Upper lobe of left lung (tissue), 4 donors: ENCODE measurements around the gene ABCD3.
"Not testable (repeated sequence)": the region's sequence is repeated elsewhere in the genome, so short reads cannot be mapped to it uniquely, and the experiment has no call there.

Experiments used
- EP300 ChIP-seq, 4 donors: sonication (generic); formaldehyde crosslinking; IDR thresholded peaks; one replicate each; pipeline ENCODE4 v1.5.1; 2017; ENCODE audit warnings: antibody characterized with exemption in 4 of 4, control low read depth in 2 of 4
- TF ChIP-seq, protein P1 (sequence below), 6 experiments: fragments of 450-650 bp in 4 of 6; fragments of 200-600 bp in 2 of 6; sonication (generic) in 2 of 6; IDR thresholded peaks; one replicate each; pipeline ENCODE4 v1.5.1; 2016 to 2019; ENCODE audit warnings: antibody characterized with exemption in 6 of 6

- TF ChIP-seq, protein P1, sequence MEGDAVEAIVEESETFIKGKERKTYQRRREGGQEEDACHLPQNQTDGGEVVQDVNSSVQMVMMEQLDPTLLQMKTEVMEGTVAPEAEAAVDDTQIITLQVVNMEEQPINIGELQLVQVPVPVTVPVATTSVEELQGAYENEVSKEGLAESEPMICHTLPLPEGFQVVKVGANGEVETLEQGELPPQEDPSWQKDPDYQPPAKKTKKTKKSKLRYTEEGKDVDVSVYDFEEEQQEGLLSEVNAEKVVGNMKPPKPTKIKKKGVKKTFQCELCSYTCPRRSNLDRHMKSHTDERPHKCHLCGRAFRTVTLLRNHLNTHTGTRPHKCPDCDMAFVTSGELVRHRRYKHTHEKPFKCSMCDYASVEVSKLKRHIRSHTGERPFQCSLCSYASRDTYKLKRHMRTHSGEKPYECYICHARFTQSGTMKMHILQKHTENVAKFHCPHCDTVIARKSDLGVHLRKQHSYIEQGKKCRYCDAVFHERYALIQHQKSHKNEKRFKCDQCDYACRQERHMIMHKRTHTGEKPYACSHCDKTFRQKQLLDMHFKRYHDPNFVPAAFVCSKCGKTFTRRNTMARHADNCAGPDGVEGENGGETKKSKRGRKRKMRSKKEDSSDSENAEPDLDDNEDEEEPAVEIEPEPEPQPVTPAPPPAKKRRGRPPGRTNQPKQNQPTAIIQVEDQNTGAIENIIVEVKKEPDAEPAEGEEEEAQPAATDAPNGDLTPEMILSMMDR (IDR thresholded peaks at IDR 0.05): not testable (repeated sequence)
- TF ChIP-seq EP300 (IDR thresholded peaks at IDR 0.05): not testable (repeated sequence)
Measured at GRCh38 chr1:94373311-94373710, 44.9 kb upstream of the ABCD3 start.
